C1 segment of cervical spinal cord (tissue), 14 donors: ENCODE measurements around the gene PIAS1.
"Not testable (repeated sequence)": the region's sequence is repeated elsewhere in the genome, so short reads cannot be mapped to it uniquely, and the experiment has no call there.

Experiments
- DNase-seq, 14 donors: peaks; one replicate each; lab custom pipeline; 2025; lab: John Stamatoyannopoulos, UW

The PIAS1 gene

DNA sequence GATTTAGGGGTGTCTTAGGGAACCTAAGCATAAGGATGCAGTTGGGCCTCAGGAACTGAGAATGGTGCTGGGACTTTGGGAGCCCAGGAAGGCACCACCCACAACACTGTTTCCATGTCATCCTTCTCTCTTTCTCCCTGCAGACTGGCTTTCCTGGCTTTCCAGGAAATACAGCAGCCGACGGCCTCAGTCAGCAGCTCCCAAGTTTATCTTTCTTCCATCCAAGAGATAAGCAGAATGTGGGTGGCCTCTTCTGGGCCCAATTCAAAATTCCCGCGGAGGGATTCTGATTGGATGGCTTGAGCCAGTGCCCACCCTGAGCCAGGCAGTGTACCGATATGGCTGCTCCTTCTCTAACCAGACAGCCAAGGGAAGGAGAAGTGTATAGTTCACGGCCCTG lies 179.9 kb downstream of the PIAS1 start:
- DNase-seq: no peak

DNA sequence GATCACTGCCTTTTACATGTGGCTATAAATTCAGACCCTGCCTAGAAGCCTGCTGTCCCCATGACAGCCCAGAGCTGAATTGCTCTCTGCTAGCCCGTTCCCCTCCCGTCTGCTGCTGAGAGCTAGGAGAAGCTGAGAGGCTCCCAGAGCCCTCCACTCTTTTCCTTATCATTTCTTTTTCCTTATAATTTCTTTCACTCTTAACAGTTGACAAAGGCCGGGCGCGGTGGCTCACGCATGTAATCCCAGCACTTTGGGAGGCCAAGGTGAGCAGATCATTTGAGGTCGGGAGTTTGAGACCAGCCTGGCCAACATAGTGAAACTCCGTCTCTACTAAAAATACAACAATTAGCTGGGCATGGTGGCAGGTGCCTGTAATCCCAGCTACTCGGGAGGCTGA lies 180.4 kb downstream of the PIAS1 start:
- not testable (repeated sequence) for DNase-seq

DNA sequence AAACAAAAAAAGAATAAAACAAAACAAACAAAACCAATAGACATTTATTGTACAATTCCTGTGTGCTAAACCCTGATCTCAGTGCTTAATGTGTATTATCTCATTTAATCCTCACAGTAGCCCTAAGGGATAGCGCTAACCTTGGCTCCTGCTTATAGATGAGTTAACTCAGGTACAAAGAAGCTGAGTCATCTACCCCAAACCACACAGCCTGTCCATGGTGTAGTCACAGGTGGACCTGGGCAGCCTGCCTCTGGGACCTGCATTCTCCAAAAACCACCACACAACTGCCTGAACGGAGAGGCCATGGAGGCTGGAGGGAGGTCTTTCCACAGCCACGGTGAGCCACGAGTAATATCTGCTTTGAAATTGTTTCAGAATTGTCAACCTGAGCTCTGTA lies 180.9 kb downstream of the PIAS1 start:
- no peak for DNase-seq

DNA sequence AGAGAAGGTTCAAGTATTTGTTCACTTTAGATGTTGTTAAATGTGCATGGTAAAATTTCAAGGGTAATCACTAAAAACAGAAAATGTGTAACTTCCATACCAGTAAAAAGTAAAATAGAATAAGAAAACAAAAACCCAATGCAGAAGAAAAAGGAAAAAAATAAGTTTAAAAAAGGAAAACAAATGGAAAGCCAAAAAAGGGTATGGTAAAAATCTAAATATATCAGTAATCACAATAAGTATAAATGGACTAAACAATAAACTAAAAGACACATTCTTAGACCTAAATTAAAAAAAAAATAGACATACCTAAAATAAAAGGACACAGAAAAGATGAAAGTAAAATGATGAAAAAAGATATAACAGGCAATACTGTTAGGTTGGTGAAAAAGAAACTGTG lies 184.9 kb downstream of the PIAS1 start:
- no peak for DNase-seq

DNA sequence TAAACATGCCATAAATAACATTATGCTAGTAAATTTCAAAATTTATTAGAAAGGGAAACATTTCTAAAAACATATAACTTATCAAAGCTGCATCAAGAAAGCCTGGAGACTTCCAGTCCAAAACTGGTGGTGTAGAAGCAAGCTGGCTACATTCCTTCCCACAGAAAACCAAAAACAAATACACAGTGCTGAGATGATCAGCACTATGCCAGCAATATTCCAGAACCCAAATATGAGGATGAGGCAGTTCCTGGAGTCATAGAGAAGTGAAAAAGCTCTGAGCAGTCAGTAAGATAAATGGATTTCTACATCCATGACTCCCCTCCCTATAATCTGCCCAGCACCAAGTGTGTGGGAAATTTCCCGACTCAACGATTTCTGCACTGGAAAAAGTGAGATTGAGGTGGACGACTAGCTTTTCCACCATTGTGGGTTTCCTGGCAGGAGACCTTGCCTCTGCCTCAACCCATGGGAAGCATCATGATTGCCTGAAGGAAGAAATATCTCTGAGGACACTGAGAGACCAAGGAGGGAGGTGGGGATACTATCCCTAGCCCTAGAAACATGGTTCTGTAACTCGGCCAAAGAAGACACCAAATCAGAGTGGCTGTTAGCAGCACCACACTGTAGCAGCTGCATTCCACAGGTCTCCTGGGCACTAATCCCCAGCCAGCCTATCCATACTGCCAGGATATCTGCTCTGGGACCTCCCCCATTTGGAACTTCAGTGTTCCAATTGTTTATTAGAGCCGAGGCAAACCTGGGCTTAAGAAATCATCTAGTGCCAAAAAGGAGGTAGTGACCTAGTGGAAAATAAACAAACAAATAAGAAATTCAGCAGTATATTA lies 187.2 kb downstream of the PIAS1 start:
- no peak for DNase-seq
